A673 (cell line): ENCODE data around the gene FAIM.
"Not testable (repeated sequence)": the region's sequence is repeated elsewhere in the genome, so short reads cannot be mapped to it uniquely, and the experiment has no call there.

Source experiments
- CTCF ChIP-seq: fragments of 300-800, 200-600 bp; sonication (generic); conservative IDR thresholded peaks from 2 replicates; pipeline ENCODE4 v1.5.1; 2017; ENCODE audit warnings: low read depth, mild to moderate bottlenecking, antibody characterized with exemption, low read length, moderate library complexity, mixed read lengths
- EZH2 ChIP-seq: fragments of 200-600 bp; sonication (generic); IDR thresholded peaks from 2 replicates; pipeline ENCODE4 v1.6.1; 2017; ENCODE audit warnings: borderline replicate concordance, low read depth, mild to moderate bottlenecking, mixed read lengths, antibody characterized with exemption, low read length; ENCODE audit not compliant: poor library complexity, severe bottlenecking

- TF ChIP-seq CTCF, EZH2: not testable (repeated sequence)
Observed at GRCh38 chr3:138569624-138570023, 38.9 kb upstream of the FAIM start.
